ENCODE data around the gene TRIM16. TPM values are rescaled to one million over a fixed set of nuclear protein-coding genes. Genes with fewer than 3 reads are reported as not detected.
"Not testable (repeated sequence)": the region's sequence is repeated elsewhere in the genome, so short reads cannot be mapped to it uniquely, and the experiment has no call there.

The TRIM16 gene
- polyA plus RNA-seq, 1 experiment: 36.5 TPM

GRCh38 chr17:15683135-15683534 is 976 bp downstream of the TRIM16 start:
- DNase-seq (ENCODE audit: low read depth); H3K4me3 ChIP-seq (ENCODE audit: low read depth, low read length); CTCF ChIA-PET; H3K36me3 ChIP-seq (ENCODE audit: control insufficient read depth, insufficient read depth, low read length); POLR2A ChIA-PET; H3K27me3 ChIP-seq (ENCODE audit: control insufficient read depth, insufficient read depth, low read length): not testable (repeated sequence)

GRCh38 chr17:15675991-15676390 is 8.1 kb downstream of the TRIM16 start:
- CTCF ChIA-PET; H3K36me3 ChIP-seq (ENCODE audit: control insufficient read depth, insufficient read depth, low read length); H3K4me3 ChIP-seq (ENCODE audit: low read depth, low read length); POLR2A ChIA-PET; DNase-seq (ENCODE audit: low read depth); H3K27me3 ChIP-seq (ENCODE audit: control insufficient read depth, insufficient read depth, low read length): not testable (repeated sequence)

GRCh38 chr17:15674640-15675039 is 9.5 kb downstream of the TRIM16 start:
- POLR2A ChIA-PET; H3K36me3 ChIP-seq (ENCODE audit: control insufficient read depth, insufficient read depth, low read length); CTCF ChIA-PET; H3K4me3 ChIP-seq (ENCODE audit: low read depth, low read length); H3K27me3 ChIP-seq (ENCODE audit: control insufficient read depth, insufficient read depth, low read length); DNase-seq (ENCODE audit: low read depth): not testable (repeated sequence)

GRCh38 chr17:15669526-15669925 is 14.6 kb downstream of the TRIM16 start:
- 0 out of 2 replicates have a peak, but pooled peaks have one; percentile 4 for TF ChIP-seq CTCF (IDR thresholded peaks at IDR 0.05; ENCODE audit: insufficient read depth, low read depth, low read length)
- H3K27me3 ChIP-seq (ENCODE audit: control insufficient read depth, insufficient read depth, low read length); H3K4me3 ChIP-seq (ENCODE audit: low read depth, low read length); POLR2A ChIA-PET; DNase-seq (ENCODE audit: low read depth); H3K36me3 ChIP-seq (ENCODE audit: control insufficient read depth, insufficient read depth, low read length); CTCF ChIA-PET: not testable (repeated sequence)

GRCh38 chr17:15663691-15664090 is 20.4 kb downstream of the TRIM16 start:
- ChIA-PET CTCF (interaction anchor here (1.1 kb wide), 1 partner anchor 8 kb away, joined by 3 read pairs; no protein-coding TSS in a partner anchor), POLR2A (no interaction called here)
- Histone ChIP-seq H3K27me3 (ENCODE audit: control insufficient read depth, insufficient read depth, low read length) (no peaks in the 10 kb centered on the region), H3K4me3 (ENCODE audit: low read depth, low read length) (no peak overlapping the region), H3K36me3 (ENCODE audit: control insufficient read depth, insufficient read depth, low read length) (no peaks in the 10 kb centered on the region)
- DNase-seq (ENCODE audit: low read depth): no peak
- TF ChIP-seq CTCF (IDR thresholded peaks at IDR 0.05; ENCODE audit: insufficient read depth, low read depth, low read length): no peak

- no peak for DNase-seq (ENCODE audit: low read depth)
- Histone ChIP-seq H3K27me3 (ENCODE audit: control insufficient read depth, insufficient read depth, low read length) (no peaks in the 10 kb centered on the region), H3K36me3 (ENCODE audit: control insufficient read depth, insufficient read depth, low read length) (no peaks in the 10 kb centered on the region), H3K4me3 (ENCODE audit: low read depth, low read length) (no peak overlapping the region)
- ChIA-PET CTCF (no interaction called here), POLR2A (no interaction called here)
- TF ChIP-seq CTCF (IDR thresholded peaks at IDR 0.05; ENCODE audit: insufficient read depth, low read depth, low read length): no peak
These were observed 20.9 kb downstream of the TRIM16 start for GRCh38 chr17:15663176-15663575.

- H3K27me3 ChIP-seq (ENCODE audit: control insufficient read depth, insufficient read depth, low read length): no peaks in the 10 kb centered on the region
- H3K4me3 ChIP-seq (ENCODE audit: low read depth, low read length): no peak overlapping the region
- no peak for DNase-seq (ENCODE audit: low read depth)
- CTCF ChIA-PET: no interaction called here
- TF ChIP-seq CTCF (IDR thresholded peaks at IDR 0.05; ENCODE audit: insufficient read depth, low read depth, low read length): no peak
- POLR2A ChIA-PET: no interaction called here
- no peaks in the 10 kb centered on the region for H3K36me3 ChIP-seq (ENCODE audit: control insufficient read depth, insufficient read depth, low read length)
These were observed 21.4 kb downstream of the TRIM16 start for GRCh38 chr17:15662681-15663080.

Measured in BJ (cell line).